ENCODE measurements around the gene ACOX2. TPM values are rescaled to one million over a fixed set of nuclear protein-coding genes. Genes with fewer than 3 reads are reported as not detected.

ACOX2 gene
- total and polyA plus RNA-seq, 10 of the 15 experiments (the other 5 are each of a cell fraction or from before 2014, with no cell fraction given) = 0.72 TPM; not detected in 9

- TF ChIP-seq, protein P1, sequence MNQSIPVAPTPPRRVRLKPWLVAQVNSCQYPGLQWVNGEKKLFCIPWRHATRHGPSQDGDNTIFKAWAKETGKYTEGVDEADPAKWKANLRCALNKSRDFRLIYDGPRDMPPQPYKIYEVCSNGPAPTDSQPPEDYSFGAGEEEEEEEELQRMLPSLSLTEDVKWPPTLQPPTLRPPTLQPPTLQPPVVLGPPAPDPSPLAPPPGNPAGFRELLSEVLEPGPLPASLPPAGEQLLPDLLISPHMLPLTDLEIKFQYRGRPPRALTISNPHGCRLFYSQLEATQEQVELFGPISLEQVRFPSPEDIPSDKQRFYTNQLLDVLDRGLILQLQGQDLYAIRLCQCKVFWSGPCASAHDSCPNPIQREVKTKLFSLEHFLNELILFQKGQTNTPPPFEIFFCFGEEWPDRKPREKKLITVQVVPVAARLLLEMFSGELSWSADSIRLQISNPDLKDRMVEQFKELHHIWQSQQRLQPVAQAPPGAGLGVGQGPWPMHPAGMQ (IDR thresholded peaks at IDR 0.05; ENCODE audit: borderline replicate concordance) = no peak
- TF ChIP-seq RCOR1 (conservative IDR thresholded peaks at IDR 0.05; ENCODE audit: low read depth, low read length) (no peak), NFYA (IDR thresholded peaks at IDR 0.05; ENCODE audit: borderline replicate concordance, low read depth, low read length) (no peak), POU2F2 (IDR thresholded peaks at IDR 0.05; ENCODE audit: borderline replicate concordance, low read depth, low read length) (no peak), DPF2 (IDR thresholded peaks at IDR 0.05) (no peak), TBL1XR1 (IDR thresholded peaks at IDR 0.05; ENCODE audit: low read depth, low read length) (no peak), JUNB (IDR thresholded peaks at IDR 0.05) (no peak), RAD21 (IDR thresholded peaks at IDR 0.05; ENCODE audit: insufficient read depth, low read depth, low read length) (no peak)
- TF ChIP-seq, protein P2, sequence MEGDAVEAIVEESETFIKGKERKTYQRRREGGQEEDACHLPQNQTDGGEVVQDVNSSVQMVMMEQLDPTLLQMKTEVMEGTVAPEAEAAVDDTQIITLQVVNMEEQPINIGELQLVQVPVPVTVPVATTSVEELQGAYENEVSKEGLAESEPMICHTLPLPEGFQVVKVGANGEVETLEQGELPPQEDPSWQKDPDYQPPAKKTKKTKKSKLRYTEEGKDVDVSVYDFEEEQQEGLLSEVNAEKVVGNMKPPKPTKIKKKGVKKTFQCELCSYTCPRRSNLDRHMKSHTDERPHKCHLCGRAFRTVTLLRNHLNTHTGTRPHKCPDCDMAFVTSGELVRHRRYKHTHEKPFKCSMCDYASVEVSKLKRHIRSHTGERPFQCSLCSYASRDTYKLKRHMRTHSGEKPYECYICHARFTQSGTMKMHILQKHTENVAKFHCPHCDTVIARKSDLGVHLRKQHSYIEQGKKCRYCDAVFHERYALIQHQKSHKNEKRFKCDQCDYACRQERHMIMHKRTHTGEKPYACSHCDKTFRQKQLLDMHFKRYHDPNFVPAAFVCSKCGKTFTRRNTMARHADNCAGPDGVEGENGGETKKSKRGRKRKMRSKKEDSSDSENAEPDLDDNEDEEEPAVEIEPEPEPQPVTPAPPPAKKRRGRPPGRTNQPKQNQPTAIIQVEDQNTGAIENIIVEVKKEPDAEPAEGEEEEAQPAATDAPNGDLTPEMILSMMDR (IDR thresholded peaks at IDR 0.05 in 2 of 3, conservative IDR thresholded peaks at IDR 0.05 in 1 of 3; ENCODE audit: control insufficient read depth in 2 of 3, extremely low read depth in 1 of 3, insufficient read depth in 1 of 3, low read depth in 3 of 3, low read length in 3 of 3) = no peak
These were observed 33.9 kb upstream of the ACOX2 start (continued) for GRCh38 chr3:58570851-58571250.
